GM10266 (cell line): Measurements from ENCODE around the gene TIMM13.
A peak's percentile ranks its signal among the peaks of the same experiment; 100 is the strongest.

ENCODE experiments used
- DNase-seq: peaks from one replicate; pipeline ENCODE4 v3.0.0; 2012; ENCODE audit errors: extremely low spot score
- TF ChIP-seq, protein P1 (sequence below): IDR thresholded peaks from 2 replicates; pipeline ENCODE4 v1.5.1; 2012; ENCODE audit warnings: mild to moderate bottlenecking, low read depth; ENCODE audit not compliant: control insufficient read depth, insufficient read depth; ENCODE audit errors: missing control alignments

Gene TIMM13

DNA sequence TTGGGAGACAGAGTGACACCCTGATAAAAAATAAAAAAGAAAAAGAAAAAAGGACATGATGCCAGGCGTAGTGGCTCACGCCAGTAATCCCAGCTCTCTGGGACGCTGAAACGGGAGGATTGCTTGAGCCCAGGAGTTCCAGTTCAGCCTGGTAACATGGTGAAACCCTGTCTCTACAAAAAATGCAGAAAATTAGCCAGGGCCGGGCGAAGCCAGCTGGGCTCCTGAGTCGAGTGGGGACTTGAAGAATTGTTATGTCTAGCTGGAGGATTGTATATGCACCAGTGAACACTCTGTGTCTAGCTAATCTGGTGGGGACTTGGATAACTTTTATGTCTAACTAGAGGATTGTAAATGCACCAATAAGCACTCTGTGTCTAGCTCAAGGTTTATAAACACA lies 35.0 kb downstream of the TIMM13 start:
- TF ChIP-seq, protein P1, sequence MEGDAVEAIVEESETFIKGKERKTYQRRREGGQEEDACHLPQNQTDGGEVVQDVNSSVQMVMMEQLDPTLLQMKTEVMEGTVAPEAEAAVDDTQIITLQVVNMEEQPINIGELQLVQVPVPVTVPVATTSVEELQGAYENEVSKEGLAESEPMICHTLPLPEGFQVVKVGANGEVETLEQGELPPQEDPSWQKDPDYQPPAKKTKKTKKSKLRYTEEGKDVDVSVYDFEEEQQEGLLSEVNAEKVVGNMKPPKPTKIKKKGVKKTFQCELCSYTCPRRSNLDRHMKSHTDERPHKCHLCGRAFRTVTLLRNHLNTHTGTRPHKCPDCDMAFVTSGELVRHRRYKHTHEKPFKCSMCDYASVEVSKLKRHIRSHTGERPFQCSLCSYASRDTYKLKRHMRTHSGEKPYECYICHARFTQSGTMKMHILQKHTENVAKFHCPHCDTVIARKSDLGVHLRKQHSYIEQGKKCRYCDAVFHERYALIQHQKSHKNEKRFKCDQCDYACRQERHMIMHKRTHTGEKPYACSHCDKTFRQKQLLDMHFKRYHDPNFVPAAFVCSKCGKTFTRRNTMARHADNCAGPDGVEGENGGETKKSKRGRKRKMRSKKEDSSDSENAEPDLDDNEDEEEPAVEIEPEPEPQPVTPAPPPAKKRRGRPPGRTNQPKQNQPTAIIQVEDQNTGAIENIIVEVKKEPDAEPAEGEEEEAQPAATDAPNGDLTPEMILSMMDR: no peak
- no peak for DNase-seq

DNA sequence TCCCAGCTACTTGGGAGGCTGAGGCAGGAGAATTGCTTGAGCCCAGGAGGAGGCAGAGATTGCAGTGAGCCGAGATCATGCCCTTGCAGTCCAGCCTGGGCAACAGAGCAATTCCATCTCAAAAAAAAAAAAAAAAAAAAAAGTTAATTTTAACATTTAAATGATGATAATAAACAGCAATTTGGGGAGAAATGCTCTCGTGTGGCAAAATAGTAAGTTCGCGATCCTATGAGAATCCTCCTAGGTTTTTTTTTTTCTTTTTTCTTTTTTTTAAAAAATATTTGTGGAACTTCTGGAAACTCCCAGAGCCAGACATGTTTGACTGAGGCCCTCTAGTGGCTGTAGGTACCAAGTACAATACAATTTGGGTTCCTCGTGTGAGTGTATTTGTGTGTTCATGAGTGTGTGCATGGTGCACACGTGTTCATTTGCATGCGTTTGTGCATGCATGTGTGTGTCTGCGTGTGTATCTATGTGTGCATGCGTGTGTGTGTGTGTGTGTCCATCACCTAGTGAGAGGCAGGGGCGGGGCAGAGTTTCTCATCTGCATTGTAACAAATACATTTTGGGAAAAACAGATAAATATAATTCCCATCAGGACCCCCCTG lies 36.2 kb downstream of the TIMM13 start:
- DNase-seq: peak; percentile 78
- TF ChIP-seq, protein P1: peak; percentile 82

DNA sequence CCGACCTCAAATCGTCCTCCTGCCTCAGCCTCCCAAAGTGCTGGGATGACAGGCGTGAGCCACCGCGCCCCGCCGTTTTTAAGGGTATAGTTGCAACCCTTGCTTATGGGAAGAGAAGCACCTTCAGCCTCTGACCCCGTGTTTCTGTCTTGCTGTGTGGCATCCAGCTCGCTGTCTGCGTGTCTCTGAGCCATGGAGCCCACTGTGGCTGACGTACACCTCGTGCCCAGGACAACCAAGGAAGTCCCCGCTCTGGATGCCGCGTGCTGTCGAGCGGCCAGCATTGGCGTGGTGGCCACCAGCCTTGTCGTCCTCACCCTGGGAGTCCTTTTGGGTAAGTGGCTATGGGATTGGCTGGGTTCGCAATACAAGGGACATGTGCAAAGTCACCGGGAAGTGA lies 37.8 kb downstream of the TIMM13 start:
- TF ChIP-seq, protein P1: no peak
- DNase-seq: no peak

DNA sequence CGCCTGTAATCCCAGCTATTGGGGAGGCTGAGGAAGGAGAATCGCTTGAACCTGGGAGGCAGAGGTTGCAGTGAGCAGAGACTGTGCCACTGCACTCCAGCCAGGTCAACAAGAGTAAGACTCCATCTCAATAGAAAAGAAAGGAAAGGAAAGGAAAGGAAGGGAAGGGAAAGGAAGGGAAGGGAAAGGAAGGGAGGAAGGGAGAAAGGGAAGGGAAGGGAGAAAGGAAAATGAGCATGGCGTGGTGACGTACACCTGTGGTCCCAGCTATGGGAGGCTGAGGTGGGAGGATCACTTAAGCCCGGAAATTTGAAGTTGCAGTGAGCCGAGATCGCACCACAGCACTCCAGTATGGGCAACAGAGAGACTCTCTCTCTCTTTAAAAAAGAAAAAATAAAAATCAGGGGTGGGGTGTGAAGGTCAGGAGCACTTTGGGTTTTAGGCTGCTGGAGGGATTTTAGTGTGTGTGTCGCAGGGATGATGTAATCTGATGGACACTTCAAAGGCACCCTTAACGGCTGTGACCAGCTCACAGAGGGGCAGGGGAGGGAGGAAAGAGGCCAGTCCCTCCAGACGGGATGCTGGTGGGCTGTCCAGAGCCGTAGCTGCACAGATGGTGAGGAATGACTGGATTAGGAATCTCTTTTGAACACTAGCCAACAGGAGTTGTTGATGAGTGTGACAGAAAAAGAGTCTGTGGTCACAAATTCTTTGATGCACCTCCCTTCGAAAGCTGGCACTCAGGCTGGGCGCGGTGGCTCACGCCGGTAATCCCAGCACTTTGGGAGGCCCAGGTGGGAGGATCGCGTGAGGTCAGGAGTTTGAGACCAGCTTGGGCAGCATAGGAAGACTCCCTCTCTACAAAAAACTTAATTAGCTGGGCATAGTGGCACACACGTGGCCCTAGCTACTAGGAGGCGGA lies 39.8 kb downstream of the TIMM13 start:
- DNase-seq: no peak
- TF ChIP-seq, protein P1: no peak

DNA sequence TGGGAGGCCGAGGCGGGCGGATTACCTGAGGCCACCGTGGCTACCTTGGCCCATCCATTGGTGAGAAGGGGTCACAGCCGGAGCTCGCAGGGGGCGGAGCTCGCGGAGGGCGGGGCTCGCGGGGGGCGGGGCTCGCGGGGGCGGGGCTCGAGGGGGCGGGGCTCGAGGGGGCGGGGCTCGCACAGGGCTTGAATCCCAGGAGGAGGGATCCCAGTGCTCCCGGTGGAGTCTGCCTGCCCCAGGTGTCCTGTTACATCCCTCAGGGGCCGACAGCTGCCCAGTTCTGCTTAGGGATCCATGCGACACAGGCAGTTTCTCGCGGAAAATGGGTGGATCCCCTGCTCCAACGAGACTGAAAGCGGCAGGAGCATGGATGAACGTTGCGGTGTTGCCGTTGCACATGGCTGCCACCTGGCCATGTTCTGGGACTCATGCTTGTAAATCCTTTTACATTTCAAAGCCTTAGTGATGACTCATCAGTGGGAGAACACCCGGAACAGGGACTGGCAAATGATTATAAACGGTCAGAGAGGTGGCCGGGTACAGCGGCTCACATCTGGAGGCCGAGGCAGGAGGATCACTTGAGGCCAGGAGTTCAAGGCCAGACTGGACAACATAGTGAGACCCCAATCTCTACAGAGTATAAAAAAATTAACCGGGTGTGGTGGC lies 42.2 kb downstream of the TIMM13 start:
- TF ChIP-seq, protein P1: no peak
- peak; percentile 52 for DNase-seq

DNA sequence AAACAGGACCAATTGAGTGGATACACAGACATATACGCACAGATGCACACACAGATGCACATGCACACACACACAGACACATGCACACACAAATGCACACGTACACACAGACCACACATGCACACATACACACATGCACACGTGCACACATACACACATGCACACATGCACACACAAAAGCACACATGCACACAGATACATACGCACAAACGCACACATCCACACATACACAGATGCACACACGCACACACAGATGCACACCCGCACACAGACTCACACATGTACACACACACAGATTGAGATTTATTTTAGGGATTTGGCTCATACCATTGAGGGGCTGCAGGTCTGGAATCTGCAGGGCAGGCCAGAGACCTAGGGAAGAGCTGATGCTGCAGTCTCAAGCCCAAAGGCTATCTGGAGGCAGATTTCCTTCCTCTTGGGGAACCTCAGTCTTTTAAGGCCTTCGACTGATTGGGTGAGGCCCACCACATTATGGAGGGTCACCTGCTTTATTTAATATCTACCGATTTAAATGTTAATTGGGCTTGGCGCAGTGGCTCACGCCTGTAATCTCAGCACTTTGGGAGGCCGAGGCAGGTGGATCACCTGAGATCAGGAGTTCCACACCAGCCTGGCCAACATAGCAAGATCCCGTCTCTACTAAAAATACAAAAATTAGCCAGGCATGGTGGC lies 44.7 kb downstream of the TIMM13 start:
- no peak for DNase-seq
- TF ChIP-seq, protein P1: no peak
